Heart left ventricle (tissue), 16 donors: ENCODE data around the gene MRC1. TPM values are rescaled to one million over a fixed set of nuclear protein-coding genes. Genes with fewer than 3 reads are reported as not detected.
A peak's percentile ranks its signal among the peaks of the same experiment; 100 is the strongest.

Source experiments
- ATAC-seq, 4 donors: fragments of 200-7000 bp; cut with Tn5 transposase; one replicate each; pipeline ENCODE4 v1.9.1; 2020 to 2022; ENCODE audit warnings: moderate library complexity in 4 of 4, mild to moderate bottlenecking in 3 of 4, moderate number of reproducible peaks in 1 of 4
- DNase-seq, 5 donors: peaks; one replicate each; pipeline ENCODE4 v3.0.0-alpha.2; 2020
- H3K27ac ChIP-seq, 12 donors: fragments of 200-600 bp; sonication (generic) in 4 of 12; one replicate each; pipeline versions ENCODE4 v1.5.0 to v1.8.0; 2016 to 2022; ENCODE audit warnings: mild to moderate bottlenecking in 2 of 12
- H3K27me3 ChIP-seq, 9 donors: fragments of 200-600 bp; sonication (generic) in 2 of 9; one replicate each; pipeline versions ENCODE4 v1.5.1 to v1.8.0; 2016 to 2022; ENCODE audit warnings: mild to moderate bottlenecking in 3 of 9
- H3K36me3 ChIP-seq, 9 donors: fragments of 200-600 bp; sonication (generic) in 2 of 9; one replicate each; pipeline versions ENCODE4 v1.5.0 to v1.8.0; 2018 to 2022; ENCODE audit warnings: mild to moderate bottlenecking in 2 of 9
- H3K4me1 ChIP-seq, 12 donors: fragments of 200-600 bp; sonication (generic) in 4 of 12; one replicate each; pipeline versions ENCODE4 v1.5.0 to v1.8.0; 2016 to 2022; ENCODE audit warnings: mild to moderate bottlenecking in 3 of 12
- H3K4me3 ChIP-seq, 12 donors: fragments of 200-600 bp; sonication (generic) in 4 of 12; one replicate each; pipeline versions ENCODE4 v1.5.0 to v1.8.0; 2017 to 2022; ENCODE audit warnings: mild to moderate bottlenecking in 9 of 12, moderate library complexity in 4 of 12
- H3K9me3 ChIP-seq, 12 donors: fragments of 200-600 bp; sonication (generic) in 4 of 12; one replicate each; pipeline versions ENCODE4 v1.5.0 to v1.8.0; 2016 to 2022; ENCODE audit warnings: mild to moderate bottlenecking in 1 of 12
- CTCF ChIP-seq, 12 donors: fragments of 200-600 bp; sonication (generic) in 4 of 12; IDR thresholded peaks; one replicate each; pipeline versions ENCODE4 v1.5.0 to v1.8.0; 2018 to 2022; ENCODE audit warnings: antibody characterized with exemption in 12 of 12, mild to moderate bottlenecking in 5 of 12
- POLR2A ChIP-seq, 2 donors: fragments of 450-650 bp; IDR thresholded peaks; one replicate each; pipeline ENCODE4 v1.6.1; 2017; ENCODE audit warnings: antibody characterized with exemption in 2 of 2, mild to moderate bottlenecking in 2 of 2, moderate library complexity in 2 of 2
- WGBS, 4 donors: extraction: QIAGEN DNeasy Blood & Tissue Kit in 2 of 4; methylation state at CpG; one replicate each; pipeline versions ENCODE4 v1.1.5 to v1.1.7; 2013 to 2018; 5-methylcytosine and 5-hydroxymethylcytosine counted together
- intact Hi-C, 10 donors: fragments of 100-400 bp; cut with DNase I; formaldehyde crosslinking; loops; one replicate each; pipeline versions ENCODE4 v1.11.1 to v1.14.2; 2022
- polyA plus RNA-seq, 2 donors: library from polyadenylated mRNA; stranded (reverse); fragments of 200-250 nt; gene quantifications; one replicate each; pipeline ENCODE4 v1.2.3, GENCODE V29; 2013
- total RNA-seq, 9 donors: library from RNA; depleted of rRNA in 2 of 9; stranded (reverse); fragments of >200 nt in 2 of 9; fragmentation: NEBNext Ultra II Directional in 3 of 9; extraction: Animal tissue kit (Norgen Biotek cat#: 25700) in 3 of 9; gene quantifications; one replicate each; pipeline versions ENCODE4 v1.1.0 to v1.2.4, GENCODE V29; 2016 to 2023
- donor health status: ischemic (EF 13 %, LVEDD 7.1; RV severe dilation, severe dysfunction).
- donor health status: healthy with polysubstance abuse.
- donor health status: DM: no; HTN: yes; CAD: no.
- donor health status: DM: no; HTN: no; CAD: no.
- donor health status: ischemic (EF 25% LVEDD 6.9; RV normal size, moderate dysfunction).
- donor health status: ischemic (EF 25% LVEDD 5.7; RV mildly dilated, moderate dysfunction).
- donor health status: healthy.
- donor health status: DM: yes; HTN: yes; CAD: no.
- donor health status: ischemic (EF 35%, LVEDD 5.7; RV mildly dilated, moderate dysfunction).
- donor health status: nonischemic (EF 11% LVEDD 7.7; RV severe dilation, severe dysfunction).
- donor health status: DM: yes; HTN: yes; CAD: no.
- donor health status: PGD.
- donor health status: ischemic (EF 29% LVEDD 5.4; RV normal size, mild dysfunction).
- donor health status: nonischemic (EF 23%, LVEDD 6.1; RV moderate dilation, normal function).

Gene MRC1
- total and polyA plus RNA-seq, 11 donors, result 3.1 to 144 (median 9.7) TPM

- H3K9me3 ChIP-seq, result no peaks in the 10 kb centered on the region
- WGBS, 4 donors, result 64 to 75% (median 71%) methylated on average over 3 of the region's 3 CpGs
- H3K27me3 ChIP-seq, result no peaks in the 10 kb centered on the region
- DNase-seq (no peak), ATAC-seq (peak in 1 of 4 donors; percentile 50)
- no peaks in the 10 kb centered on the region for H3K36me3 ChIP-seq
- peaks cover 0 to 57% (median 6%) of the 10 kb centered on the region in 12 donors for H3K4me1 ChIP-seq
- H3K4me3 ChIP-seq, result no peak overlapping the region
- peak overlapping the region in 2 of 12 donors; percentile 11 to 88 for H3K27ac ChIP-seq
- no peak for TF ChIP-seq CTCF (IDR thresholded peaks at IDR 0.05)
- no peak for TF ChIP-seq POLR2A (IDR thresholded peaks at IDR 0.05)
- intact Hi-C loops, result no loop called here
Measured at GRCh38 chr10:17784688-17785087, 24.5 kb upstream of the MRC1 start.

GRCh38 chr10:17785276-17785930 lies 23.7 kb upstream of the MRC1 start:
- H3K9me3 ChIP-seq, result no peaks in the 10 kb centered on the region
- H3K4me1 ChIP-seq, result peaks cover 0 to 53% (median 6%) of the 10 kb centered on the region in 12 donors
- whole genome bisulfite sequencing, 4 donors, result 70 to 77% (median 72%) methylated on average over 5 of the region's 5 CpGs
- peak overlapping the region in 1 of 12 donors; percentile 2 for H3K4me3 ChIP-seq
- TF ChIP-seq CTCF (IDR thresholded peaks at IDR 0.05) (no peak), POLR2A (IDR thresholded peaks at IDR 0.05) (no peak)
- intact Hi-C loops, result no loop called here
- peak in 1 of 5 donors; percentile 25 for DNase-seq
- peak in 3 of 4 donors; percentile 53 to 78 (median 68) for ATAC-seq
- H3K36me3 ChIP-seq, result no peaks in the 10 kb centered on the region
- H3K27me3 ChIP-seq, result no peaks in the 10 kb centered on the region
- peak overlapping the region in 3 of 12 donors; percentile 2 to 88 (median 11) for H3K27ac ChIP-seq

- ATAC-seq (peak in 1 of 4 donors; percentile 10), DNase-seq (no peak)
- no peaks in the 10 kb centered on the region for H3K36me3 ChIP-seq
- H3K9me3 ChIP-seq, result no peaks in the 10 kb centered on the region
- no peak overlapping the region for H3K4me3 ChIP-seq
- H3K4me1 ChIP-seq, result peaks cover 0 to 70% (median 6%) of the 10 kb centered on the region in 12 donors
- intact Hi-C loops, result no loop called here
- no peak overlapping the region for H3K27ac ChIP-seq
- no peaks in the 10 kb centered on the region for H3K27me3 ChIP-seq
- 87 to 91% (median 89%) methylated on average over 13 of the region's 13 CpGs for WGBS, 4 donors
- TF ChIP-seq POLR2A (IDR thresholded peaks at IDR 0.05) (no peak), CTCF (IDR thresholded peaks at IDR 0.05) (no peak)
Measured at GRCh38 chr10:17787087-17787961, 21.8 kb upstream of the MRC1 start.

GRCh38 chr10:17788646-17789045 lies 20.5 kb upstream of the MRC1 start:
- Histone ChIP-seq H3K9me3 (no peaks in the 10 kb centered on the region), H3K27me3 (no peaks in the 10 kb centered on the region), H3K36me3 (no peaks in the 10 kb centered on the region), H3K4me3 (no peak overlapping the region), H3K27ac (no peak overlapping the region), H3K4me1 (peaks cover 0 to 71% (median 1%) of the 10 kb centered on the region in 12 donors)
- no peak for TF ChIP-seq CTCF (IDR thresholded peaks at IDR 0.05)
- no peak for TF ChIP-seq POLR2A (IDR thresholded peaks at IDR 0.05)
- ATAC-seq, result no peak
- intact Hi-C loops, result no loop called here
- 66 to 93% (median 91%) methylated on average over 2 of the region's 2 CpGs for WGBS, 4 donors
- no peak for DNase-seq
